GM10266 (cell line): Measurements from ENCODE around the gene ZNF276.
A peak's percentile ranks its signal among the peaks of the same experiment; 100 is the strongest.

Experiments used
- DNase-seq: peaks from one replicate; pipeline ENCODE4 v3.0.0; 2012; ENCODE audit errors: extremely low spot score
- TF ChIP-seq, protein P1 (sequence below): IDR thresholded peaks from 2 replicates; pipeline ENCODE4 v1.5.1; 2012; ENCODE audit warnings: mild to moderate bottlenecking, low read depth; ENCODE audit not compliant: control insufficient read depth, insufficient read depth; ENCODE audit errors: missing control alignments

ZNF276 gene

GRCh38 chr16:89748921-89749320 is 27.6 kb downstream of the ZNF276 start:
- TF ChIP-seq, protein P1, sequence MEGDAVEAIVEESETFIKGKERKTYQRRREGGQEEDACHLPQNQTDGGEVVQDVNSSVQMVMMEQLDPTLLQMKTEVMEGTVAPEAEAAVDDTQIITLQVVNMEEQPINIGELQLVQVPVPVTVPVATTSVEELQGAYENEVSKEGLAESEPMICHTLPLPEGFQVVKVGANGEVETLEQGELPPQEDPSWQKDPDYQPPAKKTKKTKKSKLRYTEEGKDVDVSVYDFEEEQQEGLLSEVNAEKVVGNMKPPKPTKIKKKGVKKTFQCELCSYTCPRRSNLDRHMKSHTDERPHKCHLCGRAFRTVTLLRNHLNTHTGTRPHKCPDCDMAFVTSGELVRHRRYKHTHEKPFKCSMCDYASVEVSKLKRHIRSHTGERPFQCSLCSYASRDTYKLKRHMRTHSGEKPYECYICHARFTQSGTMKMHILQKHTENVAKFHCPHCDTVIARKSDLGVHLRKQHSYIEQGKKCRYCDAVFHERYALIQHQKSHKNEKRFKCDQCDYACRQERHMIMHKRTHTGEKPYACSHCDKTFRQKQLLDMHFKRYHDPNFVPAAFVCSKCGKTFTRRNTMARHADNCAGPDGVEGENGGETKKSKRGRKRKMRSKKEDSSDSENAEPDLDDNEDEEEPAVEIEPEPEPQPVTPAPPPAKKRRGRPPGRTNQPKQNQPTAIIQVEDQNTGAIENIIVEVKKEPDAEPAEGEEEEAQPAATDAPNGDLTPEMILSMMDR = no peak
- DNase-seq = no peak

GRCh38 chr16:89749637-89750036 is 28.3 kb downstream of the ZNF276 start:
- TF ChIP-seq, protein P1 = no peak
- DNase-seq = no peak

- TF ChIP-seq, protein P1 = no peak
- DNase-seq = no peak
Observed at GRCh38 chr16:89759746-89760340, 38.5 kb downstream of the ZNF276 start.

DNA sequence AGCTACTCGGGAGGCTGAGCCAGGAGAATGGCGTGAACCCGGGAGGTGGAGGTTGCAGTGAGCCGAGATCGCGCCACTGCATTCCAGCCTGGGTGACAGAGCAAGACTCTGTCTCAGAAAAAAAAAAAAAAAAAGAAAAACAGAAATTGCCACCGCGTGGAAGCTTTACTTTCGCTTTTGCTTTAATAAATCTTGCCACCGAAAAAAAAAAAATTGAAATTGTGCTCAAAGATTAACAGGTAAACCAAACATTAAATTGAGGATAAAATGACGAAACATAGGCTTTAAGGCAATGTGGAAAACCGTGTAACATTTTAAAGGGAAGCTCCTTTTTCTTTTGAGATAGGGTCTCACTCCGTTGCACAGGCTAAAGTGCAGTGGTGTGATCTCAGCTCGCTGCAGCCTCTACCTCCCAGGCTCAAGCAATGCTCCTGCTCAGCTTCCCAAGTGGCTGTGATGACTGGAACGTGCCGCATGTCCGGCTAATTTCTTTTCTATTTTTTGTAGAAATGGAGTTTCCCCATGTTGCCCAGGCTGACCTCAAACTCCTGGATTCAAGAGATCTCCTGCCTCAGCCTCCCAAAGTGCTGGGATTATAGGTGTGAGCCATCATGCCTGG is 40.1 kb downstream of the ZNF276 start:
- DNase-seq = no peak
- TF ChIP-seq, protein P1 = no peak

DNA sequence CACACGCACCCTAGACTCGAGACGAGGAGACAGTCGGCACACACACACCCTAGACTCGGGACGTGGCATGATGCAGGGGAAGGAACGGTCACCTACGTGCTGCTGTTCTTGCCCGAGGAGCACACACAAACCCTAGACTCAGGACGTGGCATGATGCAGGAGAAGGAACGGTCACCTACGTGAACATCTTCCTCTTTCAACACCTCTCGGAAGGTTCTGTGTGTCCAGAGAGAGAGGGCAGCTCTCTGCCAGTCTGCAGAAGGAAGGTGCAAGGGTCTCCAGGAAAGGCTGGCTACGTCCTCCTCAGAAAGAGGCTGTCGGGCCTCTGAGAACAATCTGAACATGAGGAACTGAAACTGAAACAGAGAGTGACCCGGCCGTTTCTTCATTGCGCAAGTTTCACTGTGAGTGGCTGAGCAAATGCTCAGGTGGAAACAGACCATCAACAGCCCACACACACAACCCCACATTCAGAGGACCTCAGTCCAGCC is 43.4 kb downstream of the ZNF276 start:
- DNase-seq = peak; percentile 83
- TF ChIP-seq, protein P1 = no peak

- TF ChIP-seq, protein P1 = no peak
- no peak for DNase-seq
Observed at GRCh38 chr16:89765292-89765830, 44.0 kb downstream of the ZNF276 start.

GRCh38 chr16:89770367-89770766 is 49.0 kb downstream of the ZNF276 start:
- TF ChIP-seq, protein P1 = no peak

More at GRCh38 chr16:89770367-89770766, 49.0 kb downstream of the ZNF276 start:
- DNase-seq = no peak
